HEK293 (cell line): ENCODE measurements around the gene SLC31A1.

Source experiments
- CTCF ChIA-PET: fragments of 350-600 bp; formaldehyde crosslinking; extraction: SDS; loops from one replicate; lab custom pipeline; 2021; ENCODE audit warnings: antibody characterized with exemption; lab: Yijun Ruan, JAX
- POLR2A ChIA-PET: fragments of 300-600 bp; formaldehyde crosslinking; extraction: SDS; loops from one replicate; lab custom pipeline; 2020; ENCODE audit warnings: antibody characterized with exemption, inconsistent platforms; lab: Yijun Ruan, JAX
- H3K27ac ChIP-seq: fragments of 200-500 bp; sonication (Bioruptor generic); 2 replicates; pipeline ENCODE4 v1.5.1; 2014; ENCODE audit warnings: low read depth, low read length, control low read depth, inconsistent platforms; ENCODE audit errors: extremely low read depth
- H3K36me3 ChIP-seq, 2 experiments: fragments of 200-500 bp in 1 of 2; sonication (Bioruptor generic) in 1 of 2; 1 replicate in 1 of 2; 2 replicates in 1 of 2; pipeline ENCODE4 v1.5.1; 2014 to 2017; ENCODE audit warnings: inconsistent platforms in 2 of 2, low read length in 2 of 2; ENCODE audit not compliant: control insufficient read depth in 2 of 2, insufficient read depth in 1 of 2
- H3K4me1 ChIP-seq: fragments of 200-500 bp; sonication (Bioruptor generic); 2 replicates; pipeline ENCODE4 v1.5.1; 2014; ENCODE audit warnings: mild to moderate bottlenecking, low read length, inconsistent platforms; ENCODE audit not compliant: control insufficient read depth, insufficient read depth
- H3K4me3 ChIP-seq: 2 replicates; pipeline ENCODE4 v1.5.1; 2011; ENCODE audit warnings: low read depth, mild to moderate bottlenecking, control low read depth, low read length, moderate library complexity
- H3K9me3 ChIP-seq: fragments of 200-500 bp; sonication (Bioruptor generic); 2 replicates; pipeline ENCODE4 v1.5.1; 2014; ENCODE audit warnings: low read depth, low read length, inconsistent platforms; ENCODE audit not compliant: control insufficient read depth, insufficient read depth
- GLI2 ChIP-seq: fragments of 450-650 bp; formaldehyde crosslinking; IDR thresholded peaks from 2 replicates; pipeline ENCODE4; 2017; ENCODE audit warnings: missing biosample characterization, missing genetic modification characterization, low read depth, borderline replicate concordance
- ZBTB48 ChIP-seq: fragments of 450-650 bp; formaldehyde crosslinking; IDR thresholded peaks from 2 replicates; pipeline ENCODE4 v1.5.1; 2016; ENCODE audit warnings: missing biosample characterization, missing genetic modification characterization
- ZBTB6 ChIP-seq: fragments of 450-650 bp; formaldehyde crosslinking; IDR thresholded peaks from 2 replicates; pipeline ENCODE4 v1.5.1; 2017; ENCODE audit warnings: missing biosample characterization, missing genetic modification characterization
- ZFP37 ChIP-seq: fragments of 450-650 bp; formaldehyde crosslinking; IDR thresholded peaks from 2 replicates; pipeline ENCODE4 v1.5.1; 2016; ENCODE audit warnings: missing biosample characterization, missing genetic modification characterization
- ZFP41 ChIP-seq: fragments of 450-650 bp; formaldehyde crosslinking; IDR thresholded peaks from 2 replicates; pipeline ENCODE4 v1.5.1; 2016; ENCODE audit warnings: missing biosample characterization, missing genetic modification characterization, borderline replicate concordance
- ZNF10 ChIP-seq: fragments of 450-650 bp; formaldehyde crosslinking; IDR thresholded peaks from 2 replicates; pipeline ENCODE4 v1.5.1; 2017; ENCODE audit warnings: missing biosample characterization, missing genetic modification characterization
- ZNF146 ChIP-seq: fragments of 450-650 bp; formaldehyde crosslinking; IDR thresholded peaks from 2 replicates; pipeline ENCODE4 v1.5.1; 2016; ENCODE audit warnings: missing biosample characterization, missing genetic modification characterization
- ZNF157 ChIP-seq: fragments of 450-650 bp; formaldehyde crosslinking; IDR thresholded peaks from 2 replicates; pipeline ENCODE4 v1.5.1; 2016; ENCODE audit warnings: missing biosample characterization, missing genetic modification characterization
- ZNF169 ChIP-seq: fragments of 450-650 bp; formaldehyde crosslinking; IDR thresholded peaks from 2 replicates; pipeline ENCODE4 v1.5.1; 2016; ENCODE audit warnings: missing biosample characterization, missing genetic modification characterization
- ZNF19 ChIP-seq: fragments of 450-650 bp; formaldehyde crosslinking; IDR thresholded peaks from 2 replicates; pipeline ENCODE4; 2016; ENCODE audit warnings: missing biosample characterization, missing genetic modification characterization, low read depth
- ZNF202 ChIP-seq: fragments of 450-650 bp; formaldehyde crosslinking; IDR thresholded peaks from 2 replicates; pipeline ENCODE4 v1.5.1; 2016; ENCODE audit warnings: missing biosample characterization, missing genetic modification characterization, borderline replicate concordance
- ZNF311 ChIP-seq: fragments of 450-650 bp; formaldehyde crosslinking; IDR thresholded peaks from 2 replicates; pipeline ENCODE4 v1.5.1; 2017; ENCODE audit warnings: missing biosample characterization, missing genetic modification characterization, borderline replicate concordance
- ZNF335 ChIP-seq: fragments of 450-650 bp; formaldehyde crosslinking; conservative IDR thresholded peaks from 2 replicates; pipeline ENCODE4 v1.5.1; 2016; ENCODE audit warnings: missing biosample characterization, missing genetic modification characterization
- ZNF433 ChIP-seq: fragments of 450-650 bp; formaldehyde crosslinking; IDR thresholded peaks from 2 replicates; pipeline ENCODE4 v1.5.1; 2016; ENCODE audit warnings: missing biosample characterization, missing genetic modification characterization, low read depth
- ZNF449 ChIP-seq: fragments of 450-650 bp; formaldehyde crosslinking; IDR thresholded peaks from 2 replicates; pipeline ENCODE4 v1.5.1; 2017; ENCODE audit warnings: missing biosample characterization, mild to moderate bottlenecking, missing genetic modification characterization, moderate library complexity
- ZNF48 ChIP-seq: fragments of 450-650 bp; formaldehyde crosslinking; IDR thresholded peaks from 2 replicates; pipeline ENCODE4 v1.5.1; 2016; ENCODE audit warnings: missing biosample characterization, missing genetic modification characterization
- ZNF514 ChIP-seq: fragments of 450-650 bp; formaldehyde crosslinking; IDR thresholded peaks from 2 replicates; pipeline ENCODE4 v1.5.1; 2016; ENCODE audit warnings: missing biosample characterization, missing genetic modification characterization
- ZNF571 ChIP-seq: fragments of 450-650 bp; formaldehyde crosslinking; IDR thresholded peaks from 2 replicates; pipeline ENCODE4 v1.5.0; 2017; ENCODE audit warnings: missing biosample characterization, missing genetic modification characterization
- ZNF623 ChIP-seq: fragments of 450-650 bp; formaldehyde crosslinking; IDR thresholded peaks from 2 replicates; pipeline ENCODE4 v1.5.1; 2016; ENCODE audit warnings: missing biosample characterization, missing genetic modification characterization
- ZNF639 ChIP-seq: fragments of 450-650 bp; formaldehyde crosslinking; IDR thresholded peaks from 2 replicates; pipeline ENCODE4 v1.5.1; 2016; ENCODE audit warnings: missing biosample characterization, missing genetic modification characterization
- ZNF692 ChIP-seq: fragments of 450-650 bp; formaldehyde crosslinking; IDR thresholded peaks from 2 replicates; pipeline ENCODE4 v1.5.1; 2016; ENCODE audit warnings: missing biosample characterization, missing genetic modification characterization
- ZNF837 ChIP-seq: fragments of 450-650 bp; formaldehyde crosslinking; IDR thresholded peaks from 2 replicates; pipeline ENCODE4 v1.5.1; 2016; ENCODE audit warnings: missing biosample characterization, missing genetic modification characterization
- ZSCAN16 ChIP-seq: fragments of 450-650 bp; formaldehyde crosslinking; IDR thresholded peaks from 2 replicates; pipeline ENCODE4 v1.5.1; 2016; ENCODE audit warnings: missing biosample characterization, missing genetic modification characterization

Gene SLC31A1

GRCh38 chr9:113219969-113220368 lies 1.4 kb upstream of the SLC31A1 start:
- ChIA-PET POLR2A (interaction anchor here (2.5 to 4.2 kb wide), 3 partner anchors 23 to 69 kb away, joined by 20 to 44 read pairs (median 20); partner anchors contain the start of genes CDC26, PRPF4 and SLC31A2), CTCF (interaction anchor here (0.6 kb wide), 2 partner anchors 54 to 372 kb away, joined by 4 to 6 read pairs; no protein-coding TSS in a partner anchor)
- Histone ChIP-seq H3K4me1 (0 out of 2 replicates have a peak, but pooled peaks cover 3% of the 10 kb centered on the region), H3K4me3 (peak overlapping the region; percentile 70), H3K36me3 (peaks cover 0 to 8% of the 10 kb centered on the region in 2 experiments), H3K27ac (no peak overlapping the region), H3K9me3 (no peaks in the 10 kb centered on the region)
- TF ChIP-seq ZNF157 (tag by site-specific recombination) (no peak), ZNF10 (tag by site-specific recombination) (no peak), ZNF169 (tag by site-specific recombination) (no peak), ZNF514 (tag by site-specific recombination) (no peak), ZNF48 (tag by site-specific recombination) (no peak), ZNF449 (no peak)

GRCh38 chr9:113220467-113221002 lies 809 bp upstream of the SLC31A1 start:
- Histone ChIP-seq H3K4me1 (0 out of 2 replicates have a peak, but pooled peaks cover 3% of the 10 kb centered on the region), H3K27ac (peak overlapping the region; percentile 48), H3K36me3 (peaks cover 0 to 10% of the 10 kb centered on the region in 2 experiments), H3K9me3 (no peaks in the 10 kb centered on the region), H3K4me3 (peak overlapping the region; percentile 70)
- TF ChIP-seq ZFP41 (no peak), ZNF19 (no peak), GLI2 (tag by site-specific recombination) (no peak), ZNF639 (tag by site-specific recombination) (no peak), ZNF335 (tag by site-specific recombination) (peak; percentile 91), ZNF433 (tag by site-specific recombination) (no peak), ZNF311 (no peak), ZNF837 (tag by site-specific recombination) (no peak), ZBTB6 (no peak), ZNF571 (tag by site-specific recombination) (no peak), ZNF202 (tag by site-specific recombination) (no peak), ZNF623 (tag by site-specific recombination) (no peak), ZBTB48 (tag by site-specific recombination) (no peak), ZNF692 (no peak), ZSCAN16 (tag by site-specific recombination) (no peak), ZNF146 (tag by site-specific recombination) (no peak), ZFP37 (tag by site-specific recombination) (0 out of 2 replicates have a peak, but pooled peaks have one; percentile 19)
- ChIA-PET CTCF (interaction anchor here (0.6 to 3.2 kb wide), 5 partner anchors 9 to 371 kb away, joined by 4 to 19 read pairs (median 6); partner anchors contain the start of gene CDC26), POLR2A (interaction anchor here (0.6 to 4.2 kb wide), 16 partner anchors 11 to 977 kb away, joined by 3 to 44 read pairs (median 6); partner anchors contain the start of genes C9orf43, CDC26, HSDL2 and POLE3)
